CD14-positive monocyte (primary cell): ENCODE data around the gene ATP6V1G1. TPM values are rescaled to one million over a fixed set of nuclear protein-coding genes. Genes with fewer than 3 reads are reported as not detected.

Source experiments
- DNase-seq, 3 donors: peaks; one replicate each; pipeline ENCODE4 v3.0.0-alpha.2; 2011 to 2022
- H2AFZ ChIP-seq: 2 replicates; pipeline ENCODE4 v1.6.0; 2012; ENCODE audit warnings: mild to moderate bottlenecking, low read depth, low read length, inconsistent platforms; ENCODE audit not compliant: insufficient read depth, poor library complexity, severe bottlenecking
- H3K27ac ChIP-seq, 2 donors: 1 replicate in 1 of 2; 2 replicates in 1 of 2; pipeline ENCODE4 v1.5.1; 2012 to 2013; ENCODE audit warnings: low read length in 2 of 2, control low read depth in 1 of 2, inconsistent platforms in 1 of 2, low read depth in 1 of 2, mild to moderate bottlenecking in 1 of 2
- H3K27me3 ChIP-seq, 2 donors: one replicate each; pipeline versions ENCODE4 v1.6.0 to v1.6.1; 2011 to 2013; ENCODE audit warnings: low read length in 2 of 2; ENCODE audit not compliant: control insufficient read depth in 2 of 2, insufficient read depth in 2 of 2
- H3K36me3 ChIP-seq, 2 donors: replicated peaks in 1 of 2; 1 replicate in 1 of 2; 2 replicates in 1 of 2; pipeline versions ENCODE4 v1.5.1 to v1.6.1; 2012 to 2013; ENCODE audit warnings: low read length in 2 of 2, control low read depth in 1 of 2, inconsistent platforms in 1 of 2, mild to moderate bottlenecking in 1 of 2; ENCODE audit not compliant: insufficient read depth in 2 of 2, control insufficient read depth in 1 of 2
- H3K4me1 ChIP-seq, 2 donors: 1 replicate in 1 of 2; 2 replicates in 1 of 2; pipeline versions ENCODE4 v1.5.1 to v1.6.1; 2012 to 2013; ENCODE audit warnings: low read length in 2 of 2, control low read depth in 1 of 2, inconsistent platforms in 1 of 2, mild to moderate bottlenecking in 1 of 2, moderate library complexity in 1 of 2; ENCODE audit not compliant: insufficient read depth in 2 of 2, control insufficient read depth in 1 of 2
- H3K4me2 ChIP-seq: replicated peaks from 2 replicates; pipeline ENCODE3; 2012; ENCODE audit warnings: low read length, moderate library complexity, mild to moderate bottlenecking; ENCODE audit not compliant: poor library complexity, severe bottlenecking; ENCODE audit errors: extremely low read depth
- H3K4me3 ChIP-seq, 3 experiments: fragments of 200-600 bp in 1 of 3; sonication (generic) in 1 of 3; replicated peaks in 1 of 3; 1 replicate in 2 of 3; 2 replicates in 1 of 3; pipeline ENCODE4 v1.5.1; 2011 to 2013; ENCODE audit warnings: low read length in 3 of 3, mild to moderate bottlenecking in 3 of 3, control low read depth in 2 of 3, low read depth in 2 of 3, inconsistent platforms in 1 of 3, moderate library complexity in 1 of 3
- H3K79me2 ChIP-seq: 2 replicates; pipeline ENCODE4 v1.6.0; 2012; ENCODE audit warnings: mild to moderate bottlenecking, control low read depth, inconsistent platforms, low read length, moderate library complexity; ENCODE audit not compliant: insufficient read depth
- H3K9ac ChIP-seq: 2 replicates; pipeline ENCODE4 v1.6.0; 2017; ENCODE audit warnings: low read length, mild to moderate bottlenecking; ENCODE audit not compliant: insufficient read depth, poor library complexity, severe bottlenecking
- H3K9me3 ChIP-seq, 2 donors: replicated peaks in 1 of 2; 1 replicate in 1 of 2; 2 replicates in 1 of 2; pipeline versions ENCODE4 v1.5.1 to v1.6.1; 2012 to 2013; ENCODE audit warnings: low read length in 2 of 2, control low read depth in 1 of 2; ENCODE audit not compliant: control insufficient read depth in 1 of 2, insufficient read depth in 1 of 2
- H4K20me1 ChIP-seq: 2 replicates; pipeline ENCODE4 v1.6.0; 2012; ENCODE audit warnings: mild to moderate bottlenecking, low read length, control low read depth, moderate library complexity; ENCODE audit not compliant: insufficient read depth
- H3K27ac Mint-ChIP-seq, 7 donors: one replicate each; pipeline ENCODE4 v1.8.0; 2020; ENCODE audit warnings: mild to moderate bottlenecking in 7 of 7, mixed read lengths in 7 of 7, moderate library complexity in 6 of 7, inconsistent platforms in 2 of 7
- H3K27me3 Mint-ChIP-seq, 3 donors: one replicate each; pipeline ENCODE4 v1.8.0; 2021 to 2022; ENCODE audit warnings: low read depth in 3 of 3, mild to moderate bottlenecking in 3 of 3, mixed read lengths in 3 of 3, moderate library complexity in 3 of 3, inconsistent platforms in 1 of 3
- H3K36me3 Mint-ChIP-seq, 2 donors: one replicate each; pipeline ENCODE4 v1.8.0; 2020; ENCODE audit warnings: mixed read lengths in 2 of 2, inconsistent platforms in 1 of 2, mild to moderate bottlenecking in 1 of 2
- H3K4me1 Mint-ChIP-seq: one replicate; pipeline ENCODE4 v1.8.0; 2020; ENCODE audit warnings: mild to moderate bottlenecking, mixed read lengths
- H3K4me3 Mint-ChIP-seq, 2 donors: one replicate each; pipeline ENCODE4 v1.8.0; 2020; ENCODE audit warnings: mild to moderate bottlenecking in 2 of 2, mixed read lengths in 2 of 2, moderate library complexity in 1 of 2
- H3K9me3 Mint-ChIP-seq, 7 donors: one replicate each; pipeline ENCODE4 v1.8.0; 2020 to 2022; ENCODE audit warnings: mixed read lengths in 7 of 7, mild to moderate bottlenecking in 6 of 7, moderate library complexity in 6 of 7, inconsistent platforms in 2 of 7
- CTCF ChIP-seq: fragments of 200-600 bp; IDR thresholded peaks from one replicate; pipeline ENCODE4 v1.8.0; 2022; ENCODE audit warnings: antibody characterized with exemption, mild to moderate bottlenecking
- WGBS: methylation state at CpG from one replicate; pipeline ENCODE4 v1.1.5; 2013; ENCODE audit warnings: missing lambda C conversion rate; ENCODE audit not compliant: insufficient coverage; 5-methylcytosine and 5-hydroxymethylcytosine counted together
- intact Hi-C, 2 donors: fragments of 100-400 bp; cut with micrococcal nuclease; formaldehyde crosslinking; loops; one replicate each; pipeline versions ENCODE4 v1.15.0 to v1.15.1; 2023
- polyA plus RNA-seq, 3 donors: library from polyadenylated mRNA; depleted of rRNA in 1 of 3; unstranded in 2 of 3; stranded (reverse) in 1 of 3; fragments of 300-500 nt in 2 of 3; fragments of >200 nt in 1 of 3; fragmentation: Illumina TruSeq in 2 of 3; gene quantifications; 1 replicate in 2 of 3; 2 replicates in 1 of 3; pipeline ENCODE4 v1.2.3, GENCODE V29; 2012 to 2021

Gene ATP6V1G1
- polyA plus RNA-seq, 3 donors, result 146 to 226 (median 214) TPM

GRCh38 chr9:114588210-114588609, 641 bp downstream of the ATP6V1G1 start:
- WGBS, result 0% methylated on average over 10 of the region's 12 CpGs
- no peak for TF ChIP-seq CTCF
- Mint-ChIP-seq H3K36me3 (peaks cover 10 to 11% of the 10 kb centered on the region in 2 donors), H3K27ac (peak overlapping the region; percentile 97 to 100 (median 99)), H3K4me3 (peak overlapping the region; percentile 96 to 99), H3K9me3 (peaks cover 0 to 5% (median 0%) of the 10 kb centered on the region in 7 donors), H3K4me1 (peaks cover 52% of the 10 kb centered on the region), H3K27me3 (no peaks in the 10 kb centered on the region)
- peak; percentile 46 to 68 (median 58) for DNase-seq
- H3K27me3 ChIP-seq, result no peaks in the 10 kb centered on the region
- H4K20me1 ChIP-seq, result peaks cover 39% of the 10 kb centered on the region
- intact Hi-C loops, result loop anchor here in 1 of 2 donors (5.0 kb wide), 1 partner anchor 81 kb away; the partner anchor contains the start of gene WHRN
- peak overlapping the region; percentile 96 for H3K27ac ChIP-seq
- no peaks in the 10 kb centered on the region for H3K9me3 ChIP-seq
- peak overlapping the region; percentile 97 for H3K9ac ChIP-seq
- H3K36me3 ChIP-seq, result peaks cover 6 to 7% of the 10 kb centered on the region in 2 donors
- peak overlapping the region; percentile 93 for H2AFZ ChIP-seq
- peaks cover 57% of the 10 kb centered on the region for H3K79me2 ChIP-seq
- H3K4me2 ChIP-seq, result peak overlapping the region; percentile 95
- peaks cover 53 to 60% of the 10 kb centered on the region in 2 donors for H3K4me1 ChIP-seq
- H3K4me3 ChIP-seq, result peak overlapping the region; percentile 67 to 89 (median 87)

DNA sequence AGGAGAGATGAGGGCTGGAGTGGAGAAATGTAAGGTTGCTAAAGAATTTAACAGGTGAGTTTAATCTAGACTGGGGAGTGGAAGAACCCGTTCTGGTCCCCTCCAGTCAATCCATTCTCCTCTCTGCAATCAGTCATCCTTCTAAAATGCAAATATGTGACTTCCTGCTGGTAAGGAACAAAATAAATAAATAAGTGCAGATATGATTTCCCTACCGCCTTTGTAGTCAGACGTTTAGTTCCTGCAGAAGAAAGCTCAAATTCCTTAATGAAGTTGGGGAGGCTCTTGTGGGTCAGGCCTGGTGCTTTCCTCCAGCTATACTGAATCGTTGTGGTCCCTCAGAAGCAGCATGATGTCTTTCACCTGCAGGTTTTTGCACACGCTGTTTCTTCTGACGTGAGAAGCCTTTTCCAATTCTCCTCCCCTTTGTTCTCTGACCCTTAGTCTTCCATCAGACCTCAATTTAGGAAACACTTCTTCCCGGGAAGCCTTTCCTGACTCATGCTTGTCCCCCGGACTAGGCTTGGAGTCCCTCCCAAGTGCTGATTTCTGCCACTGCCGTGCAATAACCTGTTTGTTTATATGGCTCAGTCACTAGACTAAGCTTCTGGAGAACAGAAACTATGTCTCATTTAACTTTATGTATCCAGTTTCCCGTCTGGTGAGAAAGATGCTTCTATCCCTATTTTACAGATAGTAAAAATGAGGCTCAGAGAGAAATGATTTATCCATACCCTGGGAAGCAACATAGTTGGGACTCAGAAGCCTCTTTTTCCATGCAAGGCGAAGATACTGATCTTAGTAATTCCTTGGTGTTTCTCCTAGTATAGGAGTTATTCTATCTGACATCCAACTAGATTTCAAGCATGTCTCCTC, 1.3 kb downstream of the ATP6V1G1 start:
- Mint-ChIP-seq H3K4me3 (peak overlapping the region; percentile 96 to 99), H3K27me3 (no peaks in the 10 kb centered on the region), H3K4me1 (peaks cover 55% of the 10 kb centered on the region), H3K27ac (peak overlapping the region; percentile 97 to 100 (median 99)), H3K36me3 (peaks cover 17 to 18% of the 10 kb centered on the region in 2 donors), H3K9me3 (peaks cover 0 to 5% (median 0%) of the 10 kb centered on the region in 7 donors)
- Histone ChIP-seq H3K4me1 (peaks cover 53 to 60% of the 10 kb centered on the region in 2 donors), H2AFZ (peak overlapping the region; percentile 93), H4K20me1 (peaks cover 46% of the 10 kb centered on the region), H3K79me2 (peaks cover 64% of the 10 kb centered on the region), H3K4me3 (peak overlapping the region; percentile 67 to 89 (median 87)), H3K9ac (peak overlapping the region; percentile 97), H3K9me3 (no peaks in the 10 kb centered on the region), H3K27ac (peak overlapping the region; percentile 96), H3K27me3 (no peaks in the 10 kb centered on the region), H3K4me2 (peak overlapping the region; percentile 95), H3K36me3 (peaks cover 13 to 14% of the 10 kb centered on the region in 2 donors)
- DNase-seq, result peak in 1 of 3 donors; percentile 15
- 24% methylated on average over 7 of the region's 11 CpGs for WGBS
- no peak for TF ChIP-seq CTCF
- intact Hi-C loops, result loop anchor here in 1 of 2 donors (5.0 kb wide), 1 partner anchor 82 kb away; the partner anchor contains the start of gene WHRN
